Activated naive CD4-positive, alpha-beta T cell treated with anti-CD3 and anti-CD28 coated beads, Interleukin-2, amount 50 U/mL, for 24 hours (primary cell): ENCODE measurements around the gene MMS22L.

Experiments used
- H3K27ac Mint-ChIP-seq: one replicate; pipeline ENCODE4 v1.8.0; 2021; ENCODE audit warnings: mild to moderate bottlenecking, mixed read lengths
- H3K27me3 Mint-ChIP-seq: one replicate; pipeline ENCODE4 v1.8.0; 2021; ENCODE audit warnings: mixed read lengths
- H3K36me3 Mint-ChIP-seq: one replicate; pipeline ENCODE4 v1.8.0; 2021; ENCODE audit warnings: mixed read lengths
- H3K4me1 Mint-ChIP-seq: one replicate; pipeline ENCODE4 v1.8.0; 2021; ENCODE audit warnings: mixed read lengths
- H3K4me3 Mint-ChIP-seq: one replicate; pipeline ENCODE4 v1.8.0; 2021; ENCODE audit warnings: mild to moderate bottlenecking, mixed read lengths
- H3K9me3 Mint-ChIP-seq: one replicate; pipeline ENCODE4 v1.8.0; 2021; ENCODE audit warnings: mixed read lengths

The MMS22L gene

DNA sequence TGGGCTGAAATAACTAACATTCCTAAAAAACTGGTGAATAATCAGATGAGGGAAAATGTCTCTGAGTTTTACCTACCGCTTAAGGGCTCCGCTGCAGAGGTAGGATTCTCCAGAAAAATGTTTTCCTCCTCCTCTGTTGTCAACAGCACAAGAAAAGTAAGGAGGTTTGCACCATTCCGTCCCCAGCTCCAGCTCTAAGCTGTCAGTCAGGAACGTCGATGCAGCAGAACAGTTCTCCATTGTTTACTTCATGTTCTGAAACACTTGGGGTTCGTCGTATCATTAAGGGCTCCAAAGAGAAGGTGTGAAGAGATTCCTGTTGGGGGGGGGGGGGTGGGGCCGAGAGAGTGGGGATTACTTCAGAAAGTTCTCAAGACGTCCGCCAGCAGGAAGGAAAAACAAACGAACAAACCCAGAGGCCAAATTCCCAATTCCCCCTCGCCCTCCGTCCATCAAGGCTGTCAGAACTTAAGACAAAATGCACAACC is 734 bp downstream of the MMS22L start:
- peaks cover 27% of the 10 kb centered on the region for H3K4me1 Mint-ChIP-seq
- H3K27ac Mint-ChIP-seq = peak overlapping the region; percentile 68
- H3K9me3 Mint-ChIP-seq = no peaks in the 10 kb centered on the region
- peak overlapping the region; percentile 93 for H3K4me3 Mint-ChIP-seq
- H3K36me3 Mint-ChIP-seq = peaks cover 11% of the 10 kb centered on the region
- no peaks in the 10 kb centered on the region for H3K27me3 Mint-ChIP-seq

DNA sequence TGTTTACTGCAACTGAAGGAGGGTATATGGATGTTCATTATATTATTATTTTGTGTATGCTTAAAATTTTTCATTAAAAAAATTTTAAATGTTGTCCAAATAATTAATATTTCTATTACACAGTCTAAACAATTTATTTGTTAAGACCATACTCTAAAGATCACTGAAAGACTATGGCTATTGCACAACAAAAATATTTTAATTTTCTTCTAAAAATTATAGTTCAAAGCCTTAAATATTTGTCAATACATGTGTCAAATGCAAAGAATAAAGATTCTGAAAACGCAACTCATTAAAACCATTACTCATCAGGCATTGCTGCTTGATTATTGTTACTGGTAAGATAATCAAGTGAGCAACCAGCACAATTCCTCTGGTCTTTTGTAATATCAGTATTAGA is 2.2 kb downstream of the MMS22L start:
- Mint-ChIP-seq H3K27ac (no peak overlapping the region), H3K4me1 (peaks cover 27% of the 10 kb centered on the region), H3K36me3 (peaks cover 18% of the 10 kb centered on the region), H3K4me3 (peak overlapping the region; percentile 26), H3K27me3 (no peaks in the 10 kb centered on the region), H3K9me3 (no peaks in the 10 kb centered on the region)

DNA sequence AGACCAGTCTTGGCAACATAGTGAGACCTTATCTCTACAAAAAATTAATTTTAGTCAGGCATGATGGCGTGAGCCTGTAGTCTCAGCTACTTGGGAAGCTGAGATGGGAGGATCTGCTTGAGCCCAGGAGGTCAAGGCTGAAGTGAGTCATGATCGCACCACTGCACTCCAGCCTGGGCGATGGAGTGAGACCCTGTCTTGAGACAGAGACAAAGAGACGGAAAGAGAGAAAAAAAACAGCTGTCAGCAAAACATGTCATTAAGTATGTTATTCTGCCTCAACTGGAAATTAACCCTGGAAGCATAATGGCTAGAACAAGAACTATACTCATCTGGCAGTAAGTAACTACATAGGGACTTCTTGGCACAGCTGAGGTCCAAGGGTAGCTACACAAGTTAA is 7.2 kb downstream of the MMS22L start:
- H3K4me1 Mint-ChIP-seq = peaks cover 5% of the 10 kb centered on the region
- no peaks in the 10 kb centered on the region for H3K27me3 Mint-ChIP-seq
- no peak overlapping the region for H3K27ac Mint-ChIP-seq
- H3K4me3 Mint-ChIP-seq = no peak overlapping the region
- no peaks in the 10 kb centered on the region for H3K9me3 Mint-ChIP-seq
- H3K36me3 Mint-ChIP-seq = peaks cover 33% of the 10 kb centered on the region

DNA sequence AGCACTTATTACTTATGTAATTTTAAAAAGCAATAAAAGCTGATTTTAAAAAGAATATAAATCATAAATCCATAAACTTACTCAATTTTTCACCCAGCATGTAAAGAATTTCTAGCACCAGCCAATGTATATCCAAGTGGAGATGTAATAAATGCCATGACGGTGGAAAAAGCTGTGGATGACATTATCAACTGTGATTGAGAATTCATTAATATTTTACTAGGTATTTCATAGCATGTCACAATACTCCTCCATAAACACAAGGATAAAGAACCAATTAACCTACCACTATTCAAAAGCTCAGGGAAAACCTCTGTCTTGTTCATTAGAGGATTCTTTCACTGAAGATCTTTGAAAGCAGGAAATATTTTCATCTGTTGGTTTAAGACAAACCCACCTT is 13.2 kb downstream of the MMS22L start:
- H3K36me3 Mint-ChIP-seq = peaks cover 35% of the 10 kb centered on the region
- no peaks in the 10 kb centered on the region for H3K27me3 Mint-ChIP-seq
- H3K4me3 Mint-ChIP-seq = no peak overlapping the region
- H3K9me3 Mint-ChIP-seq = no peaks in the 10 kb centered on the region
- H3K27ac Mint-ChIP-seq = no peak overlapping the region
- H3K4me1 Mint-ChIP-seq = no peaks in the 10 kb centered on the region

DNA sequence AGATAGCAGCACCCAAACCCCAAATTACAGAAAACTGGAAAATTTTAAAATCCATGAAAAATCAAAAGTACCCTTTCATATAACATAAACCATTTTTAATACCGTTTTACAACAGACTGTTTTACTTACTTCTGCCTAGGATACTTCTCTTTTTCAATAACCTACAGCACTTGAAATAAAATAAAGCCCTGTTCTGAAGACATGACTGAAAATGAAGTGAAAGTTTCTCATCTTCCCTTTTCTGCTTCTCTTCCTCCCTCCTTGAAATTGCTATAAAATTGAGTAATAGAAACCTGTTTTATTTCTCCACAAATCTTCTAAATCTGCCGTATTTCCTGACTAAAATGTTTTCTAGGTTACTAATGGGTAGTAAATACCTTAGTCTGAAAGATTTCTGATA is 20.3 kb downstream of the MMS22L start:
- Mint-ChIP-seq H3K4me3 (no peak overlapping the region), H3K4me1 (no peaks in the 10 kb centered on the region), H3K36me3 (peaks cover 41% of the 10 kb centered on the region), H3K9me3 (no peaks in the 10 kb centered on the region), H3K27ac (no peak overlapping the region), H3K27me3 (no peaks in the 10 kb centered on the region)

DNA sequence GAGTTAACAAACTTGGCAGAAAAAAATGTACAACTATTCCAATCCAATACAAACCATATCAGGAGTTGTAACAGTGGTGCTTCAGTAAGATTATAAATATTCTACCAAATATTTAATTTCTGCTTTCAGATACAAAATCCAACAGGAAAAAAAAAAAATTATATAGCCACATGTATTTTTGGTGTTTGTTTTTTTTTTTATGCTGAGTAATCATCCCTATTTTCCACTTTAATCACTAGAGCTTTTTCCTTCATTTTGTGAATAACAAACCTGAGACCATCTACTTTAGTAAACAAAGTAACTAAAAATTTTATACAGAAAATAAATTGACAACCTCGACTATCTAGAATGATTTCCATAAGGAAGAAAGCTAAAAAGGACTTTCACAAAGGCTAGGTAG is 36.2 kb downstream of the MMS22L start:
- H3K36me3 Mint-ChIP-seq = peaks cover 23% of the 10 kb centered on the region
- H3K4me3 Mint-ChIP-seq = no peak overlapping the region
- H3K9me3 Mint-ChIP-seq = peaks cover 8% of the 10 kb centered on the region
- no peaks in the 10 kb centered on the region for H3K4me1 Mint-ChIP-seq
- no peak overlapping the region for H3K27ac Mint-ChIP-seq
- no peaks in the 10 kb centered on the region for H3K27me3 Mint-ChIP-seq

DNA sequence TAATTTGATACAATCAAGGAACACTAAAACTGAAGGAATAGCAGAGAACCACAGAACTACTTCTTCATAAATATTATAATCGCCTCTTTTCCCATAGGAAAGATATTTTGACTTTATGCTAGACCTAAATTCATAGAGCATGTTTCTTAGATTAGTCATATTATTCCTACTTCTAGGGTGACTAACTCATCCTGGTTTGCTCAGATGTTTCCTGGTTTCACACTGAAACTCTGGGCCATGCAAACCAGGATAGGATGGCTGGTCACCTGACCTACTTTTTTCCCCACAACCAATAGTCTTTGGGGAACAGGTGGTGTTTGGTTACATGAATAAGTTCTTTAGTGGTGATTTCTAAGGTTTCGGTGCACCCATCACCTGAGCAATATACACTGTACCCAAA is 42.8 kb downstream of the MMS22L start:
- H3K4me3 Mint-ChIP-seq = no peak overlapping the region
- peaks cover 3% of the 10 kb centered on the region for H3K4me1 Mint-ChIP-seq
- no peak overlapping the region for H3K27ac Mint-ChIP-seq
- H3K36me3 Mint-ChIP-seq = peaks cover 39% of the 10 kb centered on the region
- no peaks in the 10 kb centered on the region for H3K27me3 Mint-ChIP-seq
- peaks cover 20% of the 10 kb centered on the region for H3K9me3 Mint-ChIP-seq

DNA sequence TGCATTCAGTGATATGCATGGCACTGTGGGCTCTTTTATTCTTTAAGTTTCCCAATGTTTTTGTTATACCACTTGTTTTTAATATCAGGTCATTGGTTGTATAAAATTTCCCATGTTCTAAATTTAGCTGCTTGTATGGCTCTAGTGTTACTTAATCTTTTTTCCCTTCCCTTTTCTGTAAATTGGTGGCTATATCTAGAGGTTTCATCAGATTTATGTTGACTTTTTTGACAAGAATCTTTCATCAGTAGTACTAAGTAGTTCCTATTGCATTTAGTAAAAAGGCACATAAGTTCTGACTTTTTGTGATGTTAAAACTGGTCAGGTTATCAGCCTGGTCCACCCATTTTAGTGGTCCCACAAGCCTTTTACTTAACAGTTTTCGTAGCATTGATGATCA is 51.1 kb downstream of the MMS22L start:
- Mint-ChIP-seq H3K27ac (no peak overlapping the region), H3K9me3 (peaks cover 6% of the 10 kb centered on the region), H3K27me3 (no peaks in the 10 kb centered on the region), H3K4me3 (no peak overlapping the region), H3K4me1 (peaks cover 3% of the 10 kb centered on the region), H3K36me3 (peaks cover 50% of the 10 kb centered on the region)

DNA sequence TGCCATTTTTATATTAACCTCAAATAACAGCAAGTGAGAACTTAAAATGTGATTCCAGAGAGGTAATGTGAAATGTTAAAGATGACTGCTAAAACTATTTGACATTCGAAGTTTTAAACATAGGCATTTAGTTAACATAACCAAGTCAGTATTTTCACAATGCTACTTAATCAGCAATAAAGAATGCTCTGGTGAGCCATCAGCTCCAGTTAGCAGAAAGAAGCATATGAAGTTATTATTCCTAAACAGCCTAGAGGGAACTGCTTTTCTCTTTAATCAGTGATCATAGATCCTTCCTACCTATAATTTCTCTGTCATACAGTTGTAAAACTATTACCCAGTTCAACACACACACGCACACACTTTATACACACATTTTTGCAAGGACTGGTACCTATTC is 60.1 kb downstream of the MMS22L start:
- H3K9me3 Mint-ChIP-seq = no peaks in the 10 kb centered on the region
- no peak overlapping the region for H3K4me3 Mint-ChIP-seq
- no peaks in the 10 kb centered on the region for H3K27me3 Mint-ChIP-seq
- no peaks in the 10 kb centered on the region for H3K4me1 Mint-ChIP-seq
- H3K27ac Mint-ChIP-seq = no peak overlapping the region
- peaks cover 7% of the 10 kb centered on the region for H3K36me3 Mint-ChIP-seq

DNA sequence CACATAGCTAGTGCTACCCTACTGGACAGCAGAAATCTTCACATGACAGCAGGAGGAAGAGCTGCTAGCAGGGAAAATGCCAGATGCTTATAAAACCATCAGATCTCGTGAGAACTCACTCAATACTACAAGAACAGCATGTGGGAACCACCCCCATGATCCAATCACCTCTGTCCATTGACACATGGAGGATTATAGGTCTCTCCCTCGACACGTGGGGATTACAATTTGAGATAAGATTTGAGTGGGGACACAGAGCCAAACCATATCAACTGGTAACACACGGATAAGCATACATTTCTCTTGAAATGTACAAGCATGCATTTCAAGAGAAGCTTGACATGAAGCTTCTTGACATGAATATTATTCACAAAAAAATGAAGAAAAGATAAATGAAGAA is 64.1 kb downstream of the MMS22L start:
- no peaks in the 10 kb centered on the region for H3K27me3 Mint-ChIP-seq
- peaks cover 4% of the 10 kb centered on the region for H3K36me3 Mint-ChIP-seq
- H3K9me3 Mint-ChIP-seq = no peaks in the 10 kb centered on the region
- H3K4me3 Mint-ChIP-seq = no peak overlapping the region
- no peak overlapping the region for H3K27ac Mint-ChIP-seq
- no peaks in the 10 kb centered on the region for H3K4me1 Mint-ChIP-seq

DNA sequence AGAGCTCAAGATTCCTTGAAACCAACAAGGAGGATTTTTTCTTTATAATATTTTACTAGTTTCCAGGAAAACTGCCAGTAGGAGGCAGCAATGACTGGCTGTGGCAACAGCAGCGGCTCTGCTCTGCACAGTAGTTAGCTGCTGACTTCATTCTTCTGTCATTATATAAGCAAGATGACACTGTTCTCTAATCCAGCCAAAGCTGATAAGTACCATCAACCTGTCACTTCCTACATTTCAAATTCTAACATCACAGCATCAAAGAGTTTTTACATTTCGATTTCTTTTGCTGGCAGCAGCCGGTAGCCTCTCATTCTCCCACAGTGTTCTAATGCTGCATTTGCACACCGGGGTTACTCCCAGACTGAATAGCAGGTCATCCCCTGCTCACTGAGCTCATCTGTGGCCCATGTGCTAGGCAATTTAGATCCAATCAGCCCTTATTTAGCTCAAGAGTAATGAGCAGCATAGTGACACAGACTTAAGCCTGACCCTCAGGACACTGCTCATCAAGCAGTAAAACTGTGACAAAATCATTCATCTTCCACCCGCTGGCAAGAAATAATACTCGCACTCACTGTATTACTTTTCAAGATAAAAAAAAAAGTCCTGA is 67.8 kb downstream of the MMS22L start:
- no peaks in the 10 kb centered on the region for H3K27me3 Mint-ChIP-seq
- peaks cover 8% of the 10 kb centered on the region for H3K36me3 Mint-ChIP-seq
- H3K9me3 Mint-ChIP-seq = no peaks in the 10 kb centered on the region
- no peak overlapping the region for H3K4me3 Mint-ChIP-seq
- no peak overlapping the region for H3K27ac Mint-ChIP-seq
- no peaks in the 10 kb centered on the region for H3K4me1 Mint-ChIP-seq

DNA sequence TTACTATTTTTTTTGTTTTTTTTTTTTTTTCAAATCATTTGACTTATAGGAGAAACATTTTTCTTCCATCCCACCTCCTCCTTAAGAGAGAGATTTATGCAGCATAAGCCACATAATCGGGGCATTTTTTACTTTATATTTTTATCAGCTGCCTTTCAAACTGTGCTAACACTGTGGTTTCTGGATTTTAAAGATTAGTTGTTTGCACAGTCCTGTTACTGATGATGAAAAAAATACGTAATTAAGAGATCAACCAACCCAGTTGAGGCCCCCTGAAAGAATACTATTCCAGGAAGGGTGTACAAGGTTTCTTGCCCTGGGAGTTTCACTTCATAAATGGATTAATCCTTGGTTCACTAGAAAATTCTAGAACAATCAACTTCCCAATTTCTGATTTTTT is 68.3 kb downstream of the MMS22L start:
- peaks cover 8% of the 10 kb centered on the region for H3K36me3 Mint-ChIP-seq
- H3K27ac Mint-ChIP-seq = no peak overlapping the region
- no peaks in the 10 kb centered on the region for H3K27me3 Mint-ChIP-seq
- no peak overlapping the region for H3K4me3 Mint-ChIP-seq
- H3K9me3 Mint-ChIP-seq = no peaks in the 10 kb centered on the region
- no peaks in the 10 kb centered on the region for H3K4me1 Mint-ChIP-seq

DNA sequence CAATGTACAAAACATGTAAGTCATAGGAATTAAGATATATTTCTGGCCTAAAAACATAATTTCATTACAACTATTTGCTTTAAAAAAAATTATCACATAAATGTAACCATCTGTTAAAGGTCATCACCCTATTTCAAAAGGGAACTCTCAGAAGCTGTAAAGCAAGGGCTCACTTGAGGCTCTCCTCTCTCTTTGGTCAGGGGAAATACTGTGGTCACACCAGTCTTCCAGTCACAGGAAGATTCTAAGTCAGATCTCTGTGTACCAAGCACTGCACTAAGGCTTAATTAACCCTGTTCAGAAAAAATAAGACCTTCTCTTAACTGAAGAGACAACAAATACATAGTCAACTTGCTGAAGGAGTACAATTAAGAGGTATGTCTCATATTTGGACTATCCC is 75.6 kb downstream of the MMS22L start:
- no peaks in the 10 kb centered on the region for H3K9me3 Mint-ChIP-seq
- H3K4me3 Mint-ChIP-seq = no peak overlapping the region
- peaks cover 7% of the 10 kb centered on the region for H3K36me3 Mint-ChIP-seq
- peaks cover 5% of the 10 kb centered on the region for H3K4me1 Mint-ChIP-seq
- no peak overlapping the region for H3K27ac Mint-ChIP-seq
- no peaks in the 10 kb centered on the region for H3K27me3 Mint-ChIP-seq

DNA sequence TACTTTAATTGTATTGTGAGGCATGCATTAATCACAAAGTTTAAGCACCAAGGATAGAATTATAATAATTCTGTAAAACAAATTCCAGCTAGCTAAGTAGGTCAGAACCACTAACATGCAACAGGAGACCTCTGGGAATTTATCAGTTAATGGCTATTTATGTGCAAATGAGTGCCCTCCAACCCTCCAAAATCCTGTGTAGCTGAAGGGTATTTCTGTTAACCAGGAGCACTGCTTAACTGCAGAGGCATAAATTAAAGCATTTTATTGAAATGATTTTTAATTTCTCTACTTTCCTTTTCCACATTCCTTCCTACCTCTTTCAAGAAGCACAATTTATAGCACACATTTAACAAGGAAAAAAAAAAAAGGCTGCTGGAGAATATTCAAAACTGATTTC is 77.0 kb downstream of the MMS22L start:
- Mint-ChIP-seq H3K9me3 (no peaks in the 10 kb centered on the region), H3K4me3 (no peak overlapping the region), H3K27ac (no peak overlapping the region), H3K36me3 (peaks cover 3% of the 10 kb centered on the region), H3K4me1 (peaks cover 5% of the 10 kb centered on the region), H3K27me3 (no peaks in the 10 kb centered on the region)

DNA sequence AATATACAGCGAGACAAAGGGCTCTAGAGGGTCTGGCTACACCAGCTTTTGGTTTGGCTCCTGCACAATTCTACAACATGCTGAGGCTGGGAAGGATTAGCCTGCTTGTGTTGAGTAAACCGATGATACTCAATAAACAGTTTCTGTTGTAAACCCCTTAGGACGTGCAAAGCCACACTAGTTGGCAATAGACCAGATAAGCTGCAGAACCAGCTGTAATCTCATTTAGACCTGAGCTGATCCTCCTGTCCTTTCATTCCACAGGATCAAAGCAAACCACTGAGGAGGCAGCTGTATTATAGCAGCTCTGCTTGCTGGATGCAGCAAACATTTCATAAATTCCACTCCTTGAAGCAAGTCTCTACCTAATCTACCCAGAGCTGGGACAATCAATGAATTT is 79.7 kb downstream of the MMS22L start:
- no peaks in the 10 kb centered on the region for H3K9me3 Mint-ChIP-seq
- H3K27me3 Mint-ChIP-seq = no peaks in the 10 kb centered on the region
- H3K4me1 Mint-ChIP-seq = peaks cover 5% of the 10 kb centered on the region
- H3K27ac Mint-ChIP-seq = no peak overlapping the region
- H3K4me3 Mint-ChIP-seq = no peak overlapping the region
- H3K36me3 Mint-ChIP-seq = peaks cover 2% of the 10 kb centered on the region

DNA sequence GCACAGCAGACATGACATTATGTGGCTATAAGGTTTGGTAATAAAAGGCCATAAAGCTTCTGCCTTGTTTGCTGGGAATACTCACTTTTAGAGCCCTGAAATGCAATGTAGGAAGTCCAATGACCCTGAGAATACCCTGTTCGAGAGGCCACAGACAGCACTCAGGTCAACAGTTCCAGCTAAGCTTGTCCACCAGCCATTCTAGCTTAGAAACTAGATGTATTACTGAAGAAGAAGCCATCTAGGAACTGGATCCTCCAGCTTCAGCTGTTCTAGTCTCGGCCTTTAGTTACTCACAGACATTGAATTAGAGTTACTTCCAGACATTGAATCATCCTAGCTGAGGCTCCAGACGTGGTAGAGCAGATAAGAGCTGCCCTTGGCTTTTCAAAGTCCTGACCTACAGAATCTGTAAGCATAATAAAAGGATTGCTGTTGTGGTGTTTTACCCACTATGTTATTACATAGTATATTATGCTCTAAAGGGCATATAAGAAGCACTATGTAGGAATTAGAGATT is 84.9 kb downstream of the MMS22L start:
- Mint-ChIP-seq H3K4me3 (no peak overlapping the region), H3K4me1 (no peaks in the 10 kb centered on the region), H3K36me3 (peaks cover 9% of the 10 kb centered on the region), H3K9me3 (no peaks in the 10 kb centered on the region), H3K27ac (no peak overlapping the region), H3K27me3 (no peaks in the 10 kb centered on the region)

DNA sequence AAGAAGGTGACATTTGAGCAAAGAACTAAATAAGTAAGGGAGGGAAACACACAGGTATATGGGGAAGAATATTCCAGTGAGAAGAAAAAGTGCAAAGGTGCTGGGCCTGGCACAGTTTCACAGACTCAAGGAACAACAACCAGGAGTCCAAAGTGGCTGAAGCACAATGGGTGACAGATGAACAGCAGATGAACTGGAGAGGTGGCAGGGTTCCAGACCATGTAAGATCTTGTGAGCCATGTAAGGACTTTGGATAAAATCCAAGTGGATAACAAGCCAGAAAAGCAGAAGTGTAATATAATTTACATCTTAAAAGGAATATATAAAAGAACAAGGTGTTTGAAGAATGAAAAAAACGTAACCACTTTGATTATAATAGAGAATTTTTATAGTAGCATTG is 87.9 kb downstream of the MMS22L start:
- Mint-ChIP-seq H3K9me3 (no peaks in the 10 kb centered on the region), H3K27me3 (no peaks in the 10 kb centered on the region), H3K36me3 (peaks cover 9% of the 10 kb centered on the region), H3K4me3 (no peak overlapping the region), H3K4me1 (no peaks in the 10 kb centered on the region), H3K27ac (no peak overlapping the region)
